Measurements from ENCODE around the gene PLB1.

DNA sequence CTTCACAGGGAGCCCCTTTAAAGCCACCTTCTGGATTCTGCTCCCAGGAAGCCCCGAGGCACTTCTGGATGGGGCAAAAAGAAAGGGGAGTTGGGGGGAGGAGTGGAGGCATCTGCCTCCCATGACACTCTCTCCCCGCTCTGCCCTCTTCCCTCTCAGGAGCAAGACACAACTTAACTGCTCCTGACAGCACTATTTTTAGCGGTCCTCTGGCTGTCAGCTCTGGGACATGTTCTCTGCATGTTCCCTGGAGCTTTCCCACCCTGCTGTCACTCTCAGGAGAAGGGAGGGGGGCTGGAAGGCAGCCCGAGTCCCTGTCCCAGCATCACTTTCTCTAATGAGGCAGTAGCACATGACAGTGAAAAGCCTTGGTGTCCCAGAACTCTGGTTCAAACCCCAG, 32.3 kb downstream of the PLB1 start:
- TF ChIP-seq, protein P1, sequence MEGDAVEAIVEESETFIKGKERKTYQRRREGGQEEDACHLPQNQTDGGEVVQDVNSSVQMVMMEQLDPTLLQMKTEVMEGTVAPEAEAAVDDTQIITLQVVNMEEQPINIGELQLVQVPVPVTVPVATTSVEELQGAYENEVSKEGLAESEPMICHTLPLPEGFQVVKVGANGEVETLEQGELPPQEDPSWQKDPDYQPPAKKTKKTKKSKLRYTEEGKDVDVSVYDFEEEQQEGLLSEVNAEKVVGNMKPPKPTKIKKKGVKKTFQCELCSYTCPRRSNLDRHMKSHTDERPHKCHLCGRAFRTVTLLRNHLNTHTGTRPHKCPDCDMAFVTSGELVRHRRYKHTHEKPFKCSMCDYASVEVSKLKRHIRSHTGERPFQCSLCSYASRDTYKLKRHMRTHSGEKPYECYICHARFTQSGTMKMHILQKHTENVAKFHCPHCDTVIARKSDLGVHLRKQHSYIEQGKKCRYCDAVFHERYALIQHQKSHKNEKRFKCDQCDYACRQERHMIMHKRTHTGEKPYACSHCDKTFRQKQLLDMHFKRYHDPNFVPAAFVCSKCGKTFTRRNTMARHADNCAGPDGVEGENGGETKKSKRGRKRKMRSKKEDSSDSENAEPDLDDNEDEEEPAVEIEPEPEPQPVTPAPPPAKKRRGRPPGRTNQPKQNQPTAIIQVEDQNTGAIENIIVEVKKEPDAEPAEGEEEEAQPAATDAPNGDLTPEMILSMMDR (IDR thresholded peaks at IDR 0.05; ENCODE audit: low read length): no peak
- TF ChIP-seq EZH2 (IDR thresholded peaks at IDR 0.05; ENCODE audit: borderline replicate concordance, low read length): no peak

All from OCI-LY1 (cell line).